Activated CD4-positive, alpha-beta memory T cell treated with anti-CD3 and anti-CD28 coated beads, Interleukin-2, amount 10 ng/mL, durations not matched to agents 7 days and 5 days (primary cell): ENCODE data around the gene PLD2. TPM values are rescaled to one million over a fixed set of nuclear protein-coding genes. Genes with fewer than 3 reads are reported as not detected.
"Not testable (repeated sequence)": the region's sequence is repeated elsewhere in the genome, so short reads cannot be mapped to it uniquely, and the experiment has no call there.

Source experiments
- CTCF ChIA-PET: fragments of 350-600 bp; sonication (Branson Sonifier 250); formaldehyde crosslinking; loops from one replicate; lab custom pipeline; 2021; ENCODE audit warnings: antibody characterized with exemption, inconsistent platforms; lab: Charles Lee
- POLR2A ChIA-PET: fragments of 350-600 bp; sonication (Branson Sonifier 250); formaldehyde crosslinking; loops from one replicate; lab custom pipeline; 2021; ENCODE audit warnings: antibody characterized with exemption; lab: Charles Lee
- DNase-seq: peaks from one replicate; pipeline ENCODE4 v3.0.0-alpha.2; 2020
- H3K27ac Mint-ChIP-seq: one replicate; pipeline ENCODE4 v1.8.0; 2021; ENCODE audit warnings: mild to moderate bottlenecking, mixed read lengths
- H3K27me3 Mint-ChIP-seq: one replicate; pipeline ENCODE4 v1.8.0; 2021; ENCODE audit warnings: mixed read lengths
- H3K36me3 Mint-ChIP-seq: one replicate; pipeline ENCODE4 v1.8.0; 2021; ENCODE audit warnings: low read depth, mixed read lengths
- H3K4me1 Mint-ChIP-seq: one replicate; pipeline ENCODE4 v1.8.0; 2021; ENCODE audit warnings: mixed read lengths
- H3K4me3 Mint-ChIP-seq: one replicate; pipeline ENCODE4 v1.8.0; 2021; ENCODE audit warnings: mild to moderate bottlenecking, mixed read lengths
- H3K9me3 Mint-ChIP-seq: one replicate; pipeline ENCODE4 v1.8.0; 2021; ENCODE audit warnings: mixed read lengths
- total RNA-seq, 2 experiments: library from RNA; stranded (reverse); gene quantifications; one replicate each; pipeline ENCODE4 v1.2.3, GENCODE V29; 2021

The PLD2 gene
- total RNA-seq, 2 experiments from 2014 or later: 17.4 to 20.7 TPM

- H3K4me1 Mint-ChIP-seq, H3K36me3 Mint-ChIP-seq, H3K27me3 Mint-ChIP-seq, H3K27ac Mint-ChIP-seq, DNase-seq, H3K4me3 Mint-ChIP-seq, CTCF ChIA-PET, H3K9me3 Mint-ChIP-seq, POLR2A ChIA-PET: not testable (repeated sequence)
These were observed 62.4 kb downstream of the PLD2 start for GRCh38 chr17:4869058-4869998.

- Mint-ChIP-seq H3K27me3 (no peaks in the 10 kb centered on the region), H3K36me3 (peaks cover 4% of the 10 kb centered on the region), H3K4me3 (no peak overlapping the region), H3K27ac (no peak overlapping the region), H3K4me1 (no peaks in the 10 kb centered on the region), H3K9me3 (no peaks in the 10 kb centered on the region)
- no peak for DNase-seq
- CTCF ChIA-PET: no interaction called here
- POLR2A ChIA-PET: no interaction called here
These were observed 63.9 kb downstream of the PLD2 start for GRCh38 chr17:4870855-4871254.

GRCh38 chr17:4872786-4873185, 65.8 kb downstream of the PLD2 start:
- H3K9me3 Mint-ChIP-seq: no peaks in the 10 kb centered on the region
- peaks cover 4% of the 10 kb centered on the region for H3K36me3 Mint-ChIP-seq
- H3K27me3 Mint-ChIP-seq: no peaks in the 10 kb centered on the region
- POLR2A ChIA-PET: no interaction called here
- CTCF ChIA-PET: no interaction called here
- no peak for DNase-seq
- H3K4me3 Mint-ChIP-seq: no peak overlapping the region
- no peak overlapping the region for H3K27ac Mint-ChIP-seq
- no peaks in the 10 kb centered on the region for H3K4me1 Mint-ChIP-seq

Other genes starting within 250 kb of the PLD2 start
- not detected for gene GGT6, start 246.6 kb upstream of the PLD2 start, total RNA-seq
- gene SMTNL2, start 222.6 kb upstream of the PLD2 start, total RNA-seq: not detected
- gene ALOX15, start 165.5 kb upstream of the PLD2 start, total RNA-seq: not detected
- 10 to 100 TPM; 67.7 to 69.2 TPM for gene PELP1, start 103.0 kb upstream of the PLD2 start, total RNA-seq
- 100 to 1,000 TPM; 372 to 378 TPM for gene ARRB2, start 96.5 kb upstream of the PLD2 start, total RNA-seq
- gene MED11, start 75.7 kb upstream of the PLD2 start, total RNA-seq: 10 to 100 TPM; 24.6 to 25.3 TPM
- under 1 TPM in 1 of 2 experiments, not detected in 1; 0.10 TPM for gene ZMYND15, start 67.3 kb upstream of the PLD2 start, total RNA-seq
- gene CXCL16, start 67.2 kb upstream of the PLD2 start, total RNA-seq: 1 to 10 TPM; 2.2 to 2.6 TPM
- under 1 TPM in 1 of 2 experiments, not detected in 1; 0.35 TPM for gene TM4SF5, start 35.3 kb upstream of the PLD2 start, total RNA-seq
- gene VMO1, start 20.8 kb upstream of the PLD2 start, total RNA-seq: under 1 TPM in 1 of 2 experiments, not detected in 1; 0.40 TPM
- gene GLTPD2, start 18.2 kb upstream of the PLD2 start, total RNA-seq: not detected
- 100 to 1,000 TPM; 118 to 121 TPM for gene PSMB6, start 11.0 kb upstream of the PLD2 start, total RNA-seq
- 100 to 1,000 TPM; 107 to 109 TPM for gene MINK1, start 26.2 kb downstream of the PLD2 start, total RNA-seq
- gene C17orf107, start 92.4 kb downstream of the PLD2 start, total RNA-seq: under 1 TPM; 0.58 to 0.98 TPM
- gene CHRNE, start 95.9 kb downstream of the PLD2 start, total RNA-seq: under 1 TPM; 0.33 to 0.43 TPM
- gene GP1BA, start 125.1 kb downstream of the PLD2 start, total RNA-seq: not detected
- 10 to 100 TPM; 62.8 to 71.0 TPM for gene SLC25A11, start 132.9 kb downstream of the PLD2 start, total RNA-seq
- gene RNF167, start 133.1 kb downstream of the PLD2 start, total RNA-seq: 100 to 1,000 TPM; 249 to 261 TPM
- 1,000 to 10,000 TPM; 2,149 to 2,220 TPM for gene PFN1, start 141.4 kb downstream of the PLD2 start, total RNA-seq
- gene ENO3, start 144.0 kb downstream of the PLD2 start, total RNA-seq: 10 to 100 TPM; 26.8 to 33.0 TPM
- 10 to 100 TPM; 53.0 to 58.2 TPM for gene SPAG7, start 160.7 kb downstream of the PLD2 start, total RNA-seq
- gene CAMTA2, start 180.5 kb downstream of the PLD2 start, total RNA-seq: 10 to 100 TPM; 73.2 to 80.1 TPM
- gene INCA1, start 190.4 kb downstream of the PLD2 start, total RNA-seq: under 1 TPM in 1 of 2 experiments, not detected in 1; 0.25 TPM
- 10 to 100 TPM; 37.4 to 38.5 TPM for gene KIF1C, start 190.8 kb downstream of the PLD2 start, total RNA-seq
- gene SLC52A1, start 228.3 kb downstream of the PLD2 start, total RNA-seq: under 1 TPM; 0.65 to 0.68 TPM